ENCODE measurements around the gene PPP3R1. TPM values are rescaled to one million over a fixed set of nuclear protein-coding genes. Genes with fewer than 3 reads are reported as not detected.

Gene PPP3R1
- total and polyA plus RNA-seq, 9 of the 15 experiments (the other 6 are each of a cell fraction or from before 2014, with no cell fraction given), result 3.7 to 70.0 (median 24.8) TPM

DNA sequence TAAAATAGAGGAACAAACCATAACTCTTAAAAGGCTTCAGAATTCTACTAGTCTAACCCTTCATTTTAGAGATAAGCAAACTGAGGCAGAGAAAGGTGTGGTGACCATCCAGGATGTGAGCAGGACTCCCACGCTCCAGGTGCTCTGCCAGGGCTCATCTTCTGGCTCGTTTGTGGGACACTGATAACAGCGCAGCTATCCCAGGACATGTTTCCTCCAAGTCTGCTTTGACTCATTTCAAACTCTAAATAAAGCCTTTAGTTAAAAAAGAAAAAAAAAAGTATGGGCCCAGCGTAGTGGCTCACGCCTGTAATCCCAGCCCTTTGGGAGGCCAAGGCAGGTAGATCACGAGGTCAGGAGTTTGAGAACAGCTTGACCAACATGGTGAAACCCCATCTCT is 39.0 kb upstream of the PPP3R1 start (continued):
- TF ChIP-seq ZNF764 (CRISPR knock-in tag; IDR thresholded peaks at IDR 0.05; ENCODE audit: low read depth) (no peak), DNMT1 (IDR thresholded peaks at IDR 0.05) (no peak), MAFF (IDR thresholded peaks at IDR 0.05; ENCODE audit: low read length) (no peak), HEY1 (CRISPR knock-in tag; IDR thresholded peaks at IDR 0.05; ENCODE audit: borderline replicate concordance) (no peak), EGR1 (conservative IDR thresholded peaks at IDR 0.05) (peak; percentile 52), HLTF (IDR thresholded peaks at IDR 0.05) (no peak), HOXB6 (CRISPR knock-in tag; IDR thresholded peaks at IDR 0.05; ENCODE audit: borderline replicate concordance) (no peak), PHB2 (IDR thresholded peaks at IDR 0.05; ENCODE audit: low read depth) (no peak), POLR2B (IDR thresholded peaks at IDR 0.05; ENCODE audit: low read depth, partially characterized antibody) (no peak), HDAC1 (IDR thresholded peaks at IDR 0.05) (no peak), ARNT (IDR thresholded peaks at IDR 0.05) (no peak), RCOR1 (IDR thresholded peaks at IDR 0.05; ENCODE audit: borderline replicate concordance in 1 of 2, low read depth in 2 of 2, low read length in 2 of 2) (peak in 1 of 2 experiments; percentile 31; a peak in 1 of 4 replicates), CEBPG (CRISPR knock-in tag; IDR thresholded peaks at IDR 0.05) (no peak), CEBPG (tag; conservative IDR thresholded peaks at IDR 0.05 in 1 of 2, IDR thresholded peaks at IDR 0.05 in 1 of 2) (no peak), SMAD2 (IDR thresholded peaks at IDR 0.05; ENCODE audit: low read depth, low read length) (no peak), BHLHE40 (IDR thresholded peaks at IDR 0.05; ENCODE audit: low read length) (no peak), CBFA2T2 (conservative IDR thresholded peaks at IDR 0.05) (peak; percentile 69), ZNF23 (CRISPR knock-in tag; IDR thresholded peaks at IDR 0.05) (no peak), ZNF232 (CRISPR knock-in tag; IDR thresholded peaks at IDR 0.05) (no peak), HINFP (tag; conservative IDR thresholded peaks at IDR 0.05; ENCODE audit: low read depth) (no peak), MAZ (CRISPR knock-in tag; conservative IDR thresholded peaks at IDR 0.05 in 1 of 2, IDR thresholded peaks at IDR 0.05 in 1 of 2) (no peak), KDM2B (CRISPR knock-in tag; IDR thresholded peaks at IDR 0.05) (no peak), ELF2 (CRISPR knock-in tag; IDR thresholded peaks at IDR 0.05) (no peak), CBX1 (IDR thresholded peaks at IDR 0.05; ENCODE audit: low read depth) (no peak), ATF1 (CRISPR knock-in tag; IDR thresholded peaks at IDR 0.05) (no peak), ATF1 (tag; IDR thresholded peaks at IDR 0.05) (no peak), HDAC3 (IDR thresholded peaks at IDR 0.05; ENCODE audit: borderline replicate concordance, partially characterized antibody) (no peak)
- TF ChIP-seq, protein P1, sequence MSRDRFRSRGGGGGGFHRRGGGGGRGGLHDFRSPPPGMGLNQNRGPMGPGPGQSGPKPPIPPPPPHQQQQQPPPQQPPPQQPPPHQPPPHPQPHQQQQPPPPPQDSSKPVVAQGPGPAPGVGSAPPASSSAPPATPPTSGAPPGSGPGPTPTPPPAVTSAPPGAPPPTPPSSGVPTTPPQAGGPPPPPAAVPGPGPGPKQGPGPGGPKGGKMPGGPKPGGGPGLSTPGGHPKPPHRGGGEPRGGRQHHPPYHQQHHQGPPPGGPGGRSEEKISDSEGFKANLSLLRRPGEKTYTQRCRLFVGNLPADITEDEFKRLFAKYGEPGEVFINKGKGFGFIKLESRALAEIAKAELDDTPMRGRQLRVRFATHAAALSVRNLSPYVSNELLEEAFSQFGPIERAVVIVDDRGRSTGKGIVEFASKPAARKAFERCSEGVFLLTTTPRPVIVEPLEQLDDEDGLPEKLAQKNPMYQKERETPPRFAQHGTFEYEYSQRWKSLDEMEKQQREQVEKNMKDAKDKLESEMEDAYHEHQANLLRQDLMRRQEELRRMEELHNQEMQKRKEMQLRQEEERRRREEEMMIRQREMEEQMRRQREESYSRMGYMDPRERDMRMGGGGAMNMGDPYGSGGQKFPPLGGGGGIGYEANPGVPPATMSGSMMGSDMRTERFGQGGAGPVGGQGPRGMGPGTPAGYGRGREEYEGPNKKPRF (IDR thresholded peaks at IDR 0.05; ENCODE audit: low read depth, low read length), result no peak

Data from K562 (cell line).